HCT116 (cell line): Measurements from ENCODE around the gene XPNPEP2. TPM values are rescaled to one million over a fixed set of nuclear protein-coding genes. Genes with fewer than 3 reads are reported as not detected.

ENCODE experiments used
- ATAC-seq: fragments of 200-7000 bp; cut with Tn5 transposase; 2 replicates; pipeline ENCODE4 v1.9.1; 2020; ENCODE audit warnings: mild to moderate bottlenecking, moderate library complexity
- BruUV-seq: library from RNA; stranded (reverse); fragments of 400-500 nt; replicated peaks from 2 replicates; lab custom pipeline; 2021; lab: Mats Ljungman, UMichigan
- CTCF ChIA-PET: fragments of 300-600 bp; sonication (Branson Sonifier 250); formaldehyde crosslinking; loops from one replicate; lab custom pipeline; 2021; ENCODE audit warnings: antibody characterized with exemption; lab: Charles Lee
- POLR2A ChIA-PET: fragments of 300-600, 350-600 bp; sonication (Branson Sonifier 250); formaldehyde crosslinking; loops from one replicate; lab custom pipeline; 2021; ENCODE audit warnings: antibody characterized with exemption; lab: Charles Lee
- RAD21 ChIA-PET, 2 experiments: fragments of 300-600 bp; sonication (Branson Sonifier 250); formaldehyde crosslinking; loops; one replicate each; lab custom pipeline; 2023; ENCODE audit warnings: low total read pairs in 2 of 2; ENCODE audit not compliant: uncharacterized antibody in 2 of 2, unreplicated experiment in 2 of 2, low non-redundant PET in 1 of 2; lab: Charles Lee
- DNase-seq: peaks from one replicate; pipeline ENCODE4 v3.0.0-alpha.2; 2010; ENCODE audit warnings: low read depth, low spot score
- H2AFZ ChIP-seq: fragments of 200-600 bp; shearing (Covaris generic), sonication (generic); 2 replicates; pipeline ENCODE4 v1.6.1; 2017; ENCODE audit warnings: low read depth, mixed run types, mixed read lengths, antibody characterized with exemption, low read length; ENCODE audit not compliant: poor library complexity, severe bottlenecking
- H3K27ac ChIP-seq: 2 replicates; pipeline ENCODE4 v1.5.1; 2012; ENCODE audit warnings: low read depth, low read length
- H3K27me3 ChIP-seq: fragments of 200-600 bp; sonication (generic); 2 replicates; pipeline ENCODE4 v1.6.1; 2016; ENCODE audit warnings: mixed run types, low read length, mixed read lengths; ENCODE audit not compliant: insufficient read depth
- H3K36me3 ChIP-seq, 2 experiments: fragments of 200-500 bp in 1 of 2; fragments of 200-600 bp in 1 of 2; sonication (Bioruptor generic) in 1 of 2; sonication (generic) in 1 of 2; 2 replicates each; pipeline versions ENCODE4 v1.5.1 to v1.6.1; 2014 to 2016; ENCODE audit warnings: low read length in 2 of 2, inconsistent platforms in 1 of 2, mixed read lengths in 1 of 2, mixed run types in 1 of 2; ENCODE audit not compliant: insufficient read depth in 2 of 2, control insufficient read depth in 1 of 2
- H3K4me1 ChIP-seq, 2 experiments: fragments of 200-600 bp in 1 of 2; sonication (generic) in 1 of 2; 2 replicates each; pipeline versions ENCODE4 v1.5.1 to v1.6.1; 2012 to 2017; ENCODE audit warnings: low read length in 2 of 2, inconsistent platforms in 1 of 2, mild to moderate bottlenecking in 1 of 2, mixed read lengths in 1 of 2, mixed run types in 1 of 2, moderate library complexity in 1 of 2; ENCODE audit not compliant: insufficient read depth in 2 of 2, control insufficient read depth in 1 of 2
- H3K4me2 ChIP-seq: fragments of 200-600 bp; sonication (generic); 2 replicates; pipeline ENCODE4 v1.6.1; 2017; ENCODE audit warnings: mixed run types, low read length, mixed read lengths
- H3K4me3 ChIP-seq, 2 experiments: fragments of 200-600 bp in 1 of 2; sonication (generic) in 1 of 2; replicated peaks in 1 of 2; 2 replicates each; pipeline ENCODE4 v1.5.1; 2011 to 2016; ENCODE audit warnings: low read length in 2 of 2, control low read depth in 1 of 2, low read depth in 1 of 2, mild to moderate bottlenecking in 1 of 2, mixed read lengths in 1 of 2, mixed run types in 1 of 2
- H3K79me2 ChIP-seq: fragments of 200-600 bp; sonication (generic); 2 replicates; pipeline ENCODE4 v1.6.1; 2017; ENCODE audit warnings: mild to moderate bottlenecking, mixed run types, low read length, moderate library complexity, mixed read lengths; ENCODE audit not compliant: insufficient read depth
- H3K9ac ChIP-seq: fragments of 200-600 bp; sonication (generic); 2 replicates; pipeline ENCODE4 v1.6.1; 2016; ENCODE audit warnings: low read length, mixed read lengths
- H3K9me2 ChIP-seq: fragments of 200-600 bp; sonication (generic), shearing (Covaris generic); 2 replicates; pipeline ENCODE4 v1.6.1; 2017; ENCODE audit warnings: mixed run types, mild to moderate bottlenecking, moderate library complexity; ENCODE audit not compliant: insufficient read depth
- H3K9me3 ChIP-seq, 2 experiments: fragments of 200-500 bp in 1 of 2; fragments of 200-600 bp in 1 of 2; sonication (Bioruptor generic) in 1 of 2; sonication (generic) in 1 of 2; 2 replicates each; pipeline ENCODE4 v1.6.1; 2014 to 2017; ENCODE audit warnings: low read length in 2 of 2, mixed read lengths in 2 of 2, inconsistent platforms in 1 of 2, low read depth in 1 of 2, mild to moderate bottlenecking in 1 of 2, mixed run types in 1 of 2, moderate library complexity in 1 of 2; ENCODE audit not compliant: control insufficient read depth in 1 of 2, insufficient read depth in 1 of 2
- H4K20me1 ChIP-seq: fragments of 200-600 bp; sonication (generic), shearing (Covaris generic); 2 replicates; pipeline ENCODE4 v1.6.1; 2017; ENCODE audit warnings: mixed run types, mild to moderate bottlenecking, moderate library complexity; ENCODE audit not compliant: insufficient read depth
- CBX3 ChIP-seq: IDR thresholded peaks from 2 replicates; pipeline ENCODE4 v1.6.1; 2012; ENCODE audit warnings: low read depth
- CTCF ChIP-seq, 3 experiments: fragments of 200-600 bp in 1 of 3; sonication (generic) in 1 of 3; IDR thresholded peaks in 2 of 3; conservative IDR thresholded peaks in 1 of 3; 2 replicates each; pipeline ENCODE4 v1.5.1; 2012 to 2017; ENCODE audit warnings: low read depth in 2 of 3, low read length in 2 of 3, antibody characterized with exemption in 1 of 3, borderline replicate concordance in 1 of 3, control low read depth in 1 of 3, mild to moderate bottlenecking in 1 of 3, mixed read lengths in 1 of 3, mixed run types in 1 of 3, moderate library complexity in 1 of 3; ENCODE audit not compliant: insufficient read depth in 1 of 3
- JUND ChIP-seq: IDR thresholded peaks from 2 replicates; pipeline ENCODE4 v1.6.1; 2012
- MAX ChIP-seq: IDR thresholded peaks from 2 replicates; pipeline ENCODE4 v1.6.1; 2012
- POLR2A ChIP-seq: IDR thresholded peaks from 2 replicates; pipeline ENCODE4 v1.7.0; 2011; ENCODE audit warnings: borderline replicate concordance; ENCODE audit not compliant: insufficient read depth, insufficient read length; ENCODE audit errors: extremely low read depth
- SP1 ChIP-seq: IDR thresholded peaks from 2 replicates; pipeline ENCODE4 v1.6.1; 2012; ENCODE audit warnings: low read depth
- SRF ChIP-seq: IDR thresholded peaks from 2 replicates; pipeline ENCODE4 v1.6.1; 2012; ENCODE audit warnings: low read depth
- intact Hi-C: fragments of 100-400 bp; cut with micrococcal nuclease; formaldehyde crosslinking; loops from 2 replicates; pipeline ENCODE4 v1.10.0; 2022
- total RNA-seq: library from RNA; stranded (reverse); gene quantifications from one replicate; pipeline ENCODE4 v1.2.1, GENCODE V29; 2021; ENCODE audit not compliant: unreplicated experiment
- TF ChIP-seq, protein P1 (sequence below): IDR thresholded peaks from 2 replicates; pipeline ENCODE4 v1.6.1; 2012; ENCODE audit warnings: low read depth

Gene XPNPEP2
- total RNA-seq, 1 experiment from 2014 or later: not detected

DNA sequence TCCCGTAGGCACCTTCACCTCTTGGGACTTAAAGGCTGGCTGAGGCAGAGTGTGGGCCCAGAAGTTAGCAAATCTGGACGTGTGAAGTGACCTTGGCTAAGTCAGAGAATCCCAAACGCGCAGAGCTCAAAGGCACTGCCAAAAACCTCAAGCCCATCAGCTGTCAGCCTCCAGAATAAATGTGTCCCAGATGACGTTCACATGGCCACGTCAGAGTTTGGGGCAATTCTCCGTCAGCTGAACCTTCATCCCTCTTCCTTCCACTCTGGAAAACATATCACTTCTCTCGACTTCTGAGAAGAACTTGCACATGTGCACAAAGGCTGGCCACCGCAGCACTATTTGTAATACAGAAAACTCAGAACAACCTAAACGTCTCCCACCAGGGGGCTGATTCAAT, 48.3 kb upstream of the XPNPEP2 start:
- CTCF ChIA-PET: no interaction called here
- POLR2A ChIA-PET: no interaction called here
- no peak for TF ChIP-seq SRF
- TF ChIP-seq MAX: no peak
- TF ChIP-seq CTCF (IDR thresholded peaks at IDR 0.05 in 2 of 3, conservative IDR thresholded peaks at IDR 0.05 in 1 of 3; ENCODE audit: borderline replicate concordance in 1 of 3, insufficient read depth in 1 of 3, low read depth in 2 of 3, low read length in 2 of 3): no peak
- TF ChIP-seq POLR2A: no peak
- no peak for TF ChIP-seq SP1
- no peak for TF ChIP-seq JUND
- no peak for TF ChIP-seq CBX3
- TF ChIP-seq, protein P1, sequence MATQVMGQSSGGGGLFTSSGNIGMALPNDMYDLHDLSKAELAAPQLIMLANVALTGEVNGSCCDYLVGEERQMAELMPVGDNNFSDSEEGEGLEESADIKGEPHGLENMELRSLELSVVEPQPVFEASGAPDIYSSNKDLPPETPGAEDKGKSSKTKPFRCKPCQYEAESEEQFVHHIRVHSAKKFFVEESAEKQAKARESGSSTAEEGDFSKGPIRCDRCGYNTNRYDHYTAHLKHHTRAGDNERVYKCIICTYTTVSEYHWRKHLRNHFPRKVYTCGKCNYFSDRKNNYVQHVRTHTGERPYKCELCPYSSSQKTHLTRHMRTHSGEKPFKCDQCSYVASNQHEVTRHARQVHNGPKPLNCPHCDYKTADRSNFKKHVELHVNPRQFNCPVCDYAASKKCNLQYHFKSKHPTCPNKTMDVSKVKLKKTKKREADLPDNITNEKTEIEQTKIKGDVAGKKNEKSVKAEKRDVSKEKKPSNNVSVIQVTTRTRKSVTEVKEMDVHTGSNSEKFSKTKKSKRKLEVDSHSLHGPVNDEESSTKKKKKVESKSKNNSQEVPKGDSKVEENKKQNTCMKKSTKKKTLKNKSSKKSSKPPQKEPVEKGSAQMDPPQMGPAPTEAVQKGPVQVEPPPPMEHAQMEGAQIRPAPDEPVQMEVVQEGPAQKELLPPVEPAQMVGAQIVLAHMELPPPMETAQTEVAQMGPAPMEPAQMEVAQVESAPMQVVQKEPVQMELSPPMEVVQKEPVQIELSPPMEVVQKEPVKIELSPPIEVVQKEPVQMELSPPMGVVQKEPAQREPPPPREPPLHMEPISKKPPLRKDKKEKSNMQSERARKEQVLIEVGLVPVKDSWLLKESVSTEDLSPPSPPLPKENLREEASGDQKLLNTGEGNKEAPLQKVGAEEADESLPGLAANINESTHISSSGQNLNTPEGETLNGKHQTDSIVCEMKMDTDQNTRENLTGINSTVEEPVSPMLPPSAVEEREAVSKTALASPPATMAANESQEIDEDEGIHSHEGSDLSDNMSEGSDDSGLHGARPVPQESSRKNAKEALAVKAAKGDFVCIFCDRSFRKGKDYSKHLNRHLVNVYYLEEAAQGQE: no peak

More for the DNA sequence above, 48.3 kb upstream of the XPNPEP2 start:
- DNase-seq (no peak), ATAC-seq (no peak)
- intact Hi-C loops: no loop called here
- Histone ChIP-seq H3K9me3 (no peaks in the 10 kb centered on the region), H3K36me3 (no peaks in the 10 kb centered on the region), H3K4me3 (no peak overlapping the region), H4K20me1 (no peaks in the 10 kb centered on the region), H3K9me2 (no peaks in the 10 kb centered on the region), H3K27ac (no peak overlapping the region), H3K4me2 (no peak overlapping the region), H3K27me3 (no peaks in the 10 kb centered on the region), H3K4me1 (no peaks in the 10 kb centered on the region), H3K79me2 (no peaks in the 10 kb centered on the region), H2AFZ (no peak overlapping the region), H3K9ac (no peak overlapping the region)
- RAD21 ChIA-PET: no interaction called here
- BruUV-seq: no TSS peak
